Measurements from ENCODE around the gene CDH4. TPM values are rescaled to one million over a fixed set of nuclear protein-coding genes. Genes with fewer than 3 reads are reported as not detected.

CDH4 gene
- total RNA-seq, 2 donors from 2014 or later, result not detected

DNA sequence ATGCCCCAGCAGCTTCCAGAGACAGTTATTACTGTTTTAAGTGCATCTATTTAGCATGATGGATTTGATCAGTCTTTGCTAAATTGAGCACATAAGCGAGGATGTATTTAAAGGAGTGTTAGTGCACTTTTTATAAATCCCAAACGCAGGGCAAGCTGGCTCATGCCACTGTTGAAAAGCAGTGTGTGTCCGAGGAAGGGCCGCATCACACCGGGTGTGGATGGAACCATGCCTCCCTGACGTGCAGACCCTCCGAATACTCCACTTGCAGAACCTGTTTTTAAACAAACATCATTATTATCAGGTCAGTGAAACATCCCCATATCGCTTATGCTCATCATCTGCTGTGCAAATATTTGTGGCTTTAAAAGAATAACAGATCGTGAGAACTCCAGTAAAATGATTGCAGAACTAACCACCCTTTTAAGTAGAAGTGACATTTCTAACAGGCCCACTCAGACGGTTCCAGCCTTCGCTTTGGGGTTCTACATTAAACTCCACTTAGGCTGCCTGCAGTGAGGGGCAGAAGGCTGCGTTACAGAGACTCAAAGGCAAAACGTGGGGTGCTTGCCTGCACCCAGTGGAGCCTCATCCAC lies 190.1 kb downstream of the CDH4 start:
- no peaks in the 10 kb centered on the region for H3K27me3 ChIP-seq (replicated peaks; ENCODE audit: insufficient read depth)
- H3K4me1 ChIP-seq (ENCODE audit: control insufficient read depth in 1 of 2, low read depth in 2 of 2), result peaks cover 0 to 8% of the 10 kb centered on the region in 2 donors
- no peaks in the 10 kb centered on the region for H3K9me3 ChIP-seq
- DNase-seq (ENCODE audit: low spot score), result no peak
- H3K36me3 ChIP-seq, result no peaks in the 10 kb centered on the region
- TF ChIP-seq CTCF (IDR thresholded peaks at IDR 0.05), result no peak
- no peak for ATAC-seq (ENCODE audit: insufficient number of reproducible peaks, low FRiP score, low read depth)
- no peak overlapping the region for H3K4me3 ChIP-seq
- H3K27ac ChIP-seq, result no peak overlapping the region

GRCh38 chr20:61442718-61443117 lies 190.7 kb downstream of the CDH4 start:
- no peak for TF ChIP-seq CTCF (IDR thresholded peaks at IDR 0.05)

GRCh38 chr20:61443443-61444126 lies 191.5 kb downstream of the CDH4 start:
- Histone ChIP-seq H3K4me3 (no peak overlapping the region), H3K4me1 (ENCODE audit: control insufficient read depth in 1 of 2, low read depth in 2 of 2) (peaks cover 0 to under 1% of the 10 kb centered on the region in 2 donors), H3K36me3 (no peaks in the 10 kb centered on the region), H3K27ac (no peak overlapping the region), H3K9me3 (no peaks in the 10 kb centered on the region), H3K27me3 (replicated peaks; ENCODE audit: insufficient read depth) (no peaks in the 10 kb centered on the region)
- no peak for DNase-seq (ENCODE audit: low spot score)
- ATAC-seq (ENCODE audit: insufficient number of reproducible peaks, low FRiP score, low read depth), result no peak
- TF ChIP-seq CTCF (IDR thresholded peaks at IDR 0.05), result no peak

More at GRCh38 chr20:61442718-61443117, 190.7 kb downstream of the CDH4 start:
- no peak overlapping the region for H3K4me3 ChIP-seq
- H3K27ac ChIP-seq, result no peak overlapping the region
- H3K9me3 ChIP-seq, result no peaks in the 10 kb centered on the region
- DNase-seq (ENCODE audit: low spot score) (no peak), ATAC-seq (ENCODE audit: insufficient number of reproducible peaks, low FRiP score, low read depth) (no peak)
- H3K27me3 ChIP-seq (replicated peaks; ENCODE audit: insufficient read depth), result no peaks in the 10 kb centered on the region
- H3K36me3 ChIP-seq, result no peaks in the 10 kb centered on the region
- H3K4me1 ChIP-seq (ENCODE audit: control insufficient read depth in 1 of 2, low read depth in 2 of 2), result peaks cover 0 to 8% of the 10 kb centered on the region in 2 donors

DNA sequence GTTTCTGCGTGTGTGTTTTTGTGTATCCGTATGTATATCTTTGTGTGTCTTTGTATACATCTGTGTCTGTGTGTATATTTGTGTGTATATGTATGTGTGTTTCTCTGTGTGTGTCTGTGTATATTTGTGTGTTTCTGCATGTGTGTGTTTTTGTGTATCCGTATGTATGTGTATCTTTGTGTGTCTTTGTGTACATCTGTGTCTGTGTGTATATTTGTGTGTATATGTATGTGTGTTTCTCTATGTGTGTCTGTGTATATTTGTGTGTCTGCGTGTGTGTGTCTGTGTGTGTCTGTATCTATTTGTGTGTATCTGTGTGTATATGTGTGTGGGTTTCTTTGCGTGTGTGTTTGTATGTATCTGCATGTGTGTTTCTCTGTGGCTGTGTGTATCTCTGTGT lies 192.6 kb downstream of the CDH4 start:
- ATAC-seq (ENCODE audit: insufficient number of reproducible peaks, low FRiP score, low read depth) (no peak), DNase-seq (ENCODE audit: low spot score) (no peak)
- Histone ChIP-seq H3K27ac (no peak overlapping the region), H3K4me3 (no peak overlapping the region), H3K9me3 (no peaks in the 10 kb centered on the region), H3K27me3 (replicated peaks; ENCODE audit: insufficient read depth) (no peaks in the 10 kb centered on the region), H3K4me1 (ENCODE audit: control insufficient read depth in 1 of 2, low read depth in 2 of 2) (no peaks in the 10 kb centered on the region), H3K36me3 (no peaks in the 10 kb centered on the region)
- TF ChIP-seq CTCF (IDR thresholded peaks at IDR 0.05), result no peak

DNA sequence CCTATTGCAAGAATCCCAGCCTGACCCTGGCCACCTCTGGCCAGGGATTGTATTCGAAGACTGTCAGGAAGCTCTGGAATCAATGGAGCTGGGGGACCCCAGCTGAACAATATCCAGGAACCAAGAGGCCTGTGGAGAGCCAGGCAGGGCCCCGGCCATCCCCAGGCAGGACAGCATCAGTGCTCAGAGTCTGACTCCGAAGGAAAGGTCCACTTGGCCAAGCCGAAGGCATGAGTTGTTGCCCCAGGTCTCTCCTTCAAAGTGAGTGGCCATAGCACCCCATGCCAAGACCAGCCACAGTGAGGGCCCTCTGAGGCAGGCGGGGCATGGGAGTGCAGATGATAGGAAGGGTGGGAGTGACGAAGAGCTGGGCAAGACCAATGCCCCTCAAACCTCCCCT lies 193.1 kb downstream of the CDH4 start:
- Histone ChIP-seq H3K27ac (no peak overlapping the region), H3K4me3 (no peak overlapping the region), H3K27me3 (replicated peaks; ENCODE audit: insufficient read depth) (no peaks in the 10 kb centered on the region), H3K9me3 (no peaks in the 10 kb centered on the region), H3K36me3 (no peaks in the 10 kb centered on the region), H3K4me1 (ENCODE audit: control insufficient read depth in 1 of 2, low read depth in 2 of 2) (no peaks in the 10 kb centered on the region)
- no peak for DNase-seq (ENCODE audit: low spot score)
- ATAC-seq (ENCODE audit: insufficient number of reproducible peaks, low FRiP score, low read depth), result no peak
- TF ChIP-seq CTCF (IDR thresholded peaks at IDR 0.05), result no peak
